Activated gamma-delta T cell (primary cell): ENCODE results near the gene HSDL1.

Experiments used
- DNase-seq: peaks from one replicate; lab custom pipeline; 2025; lab: John Stamatoyannopoulos, UW

HSDL1 gene

GRCh38 chr16:84107921-84108320, 37.1 kb downstream of the HSDL1 start:
- no peak for DNase-seq

- no peak for DNase-seq
These were observed 38.8 kb downstream of the HSDL1 start for GRCh38 chr16:84105948-84106740.

GRCh38 chr16:84105301-84105815, 39.6 kb downstream of the HSDL1 start:
- no peak for DNase-seq

- DNase-seq, result no peak
These were observed 40.7 kb downstream of the HSDL1 start for GRCh38 chr16:84104231-84104630.

- no peak for DNase-seq
These were observed 41.3 kb downstream of the HSDL1 start for GRCh38 chr16:84103678-84104077.

- no peak for DNase-seq
These were observed 46.0 kb downstream of the HSDL1 start for GRCh38 chr16:84098939-84099338.

- DNase-seq, result no peak
These were observed 48.5 kb downstream of the HSDL1 start for GRCh38 chr16:84096447-84097005.

GRCh38 chr16:84095466-84095865, 49.5 kb downstream of the HSDL1 start:
- no peak for DNase-seq

- no peak for DNase-seq
These were observed 51.1 kb downstream of the HSDL1 start for GRCh38 chr16:84093879-84094270.

- no peak for DNase-seq
These were observed 51.7 kb downstream of the HSDL1 start for GRCh38 chr16:84093120-84093878.

GRCh38 chr16:84091460-84091859, 53.5 kb downstream of the HSDL1 start:
- DNase-seq, result no peak

- no peak for DNase-seq
These were observed 54.8 kb downstream of the HSDL1 start for GRCh38 chr16:84090211-84090610.

GRCh38 chr16:84088695-84089395, 56.1 kb downstream of the HSDL1 start:
- no peak for DNase-seq

GRCh38 chr16:84087466-84088151, 57.4 kb downstream of the HSDL1 start:
- no peak for DNase-seq

- DNase-seq, result no peak
These were observed 58.0 kb downstream of the HSDL1 start for GRCh38 chr16:84087001-84087400.

GRCh38 chr16:84086341-84086740, 58.6 kb downstream of the HSDL1 start:
- DNase-seq, result no peak

GRCh38 chr16:84085773-84086172, 59.2 kb downstream of the HSDL1 start:
- no peak for DNase-seq

- DNase-seq, result no peak
These were observed 59.7 kb downstream of the HSDL1 start for GRCh38 chr16:84085271-84085667.

GRCh38 chr16:84084570-84085270, 60.3 kb downstream of the HSDL1 start:
- no peak for DNase-seq

- DNase-seq, result no peak
These were observed 62.0 kb downstream of the HSDL1 start for GRCh38 chr16:84082835-84083569.
